H1 (cell line): ENCODE results near the gene SEMA3A. TPM values are rescaled to one million over a fixed set of nuclear protein-coding genes. Genes with fewer than 3 reads are reported as not detected.

Experiments
- EP300 ChIP-seq, 2 experiments: IDR thresholded peaks; 1 replicate in 1 of 2; 2 replicates in 1 of 2; pipeline ENCODE4 v1.6.1; 2011 to 2012; ENCODE audit warnings: low read depth in 2 of 2, low read length in 2 of 2, mild to moderate bottlenecking in 2 of 2, borderline replicate concordance in 1 of 2, inconsistent platforms in 1 of 2, moderate library complexity in 1 of 2
- KDM5A ChIP-seq: fragments of 200-600 bp; IDR thresholded peaks from 2 replicates; pipeline ENCODE4 v1.7.1; 2012; ENCODE audit warnings: mild to moderate bottlenecking, low read length, inconsistent platforms, mixed read lengths
- polyA plus RNA-seq, 7 experiments: library from polyadenylated mRNA; depleted of rRNA in 3 of 7; stranded (reverse) in 5 of 7; unstranded in 2 of 7; fragments of >200 nt in 5 of 7; fragments of 200-250 nt in 2 of 7; gene quantifications; 1 replicate in 5 of 7; 2 replicates in 1 of 7; 4 replicates in 1 of 7; pipeline versions ENCODE4 v1.2.1 to v1.2.3, GENCODE V29; 2011 to 2013; ENCODE audit warnings: missing spikeins in 2 of 7, mixed read lengths in 2 of 7
- total RNA-seq: library from RNA; stranded (reverse); fragmentation: NEBNext Ultra II Directional; extraction: Animal tissue kit (Norgen Biotek cat#: 25700); gene quantifications from 2 replicates; pipeline ENCODE4 v1.2.1, GENCODE V29; 2021

The SEMA3A gene
- total and polyA plus RNA-seq, 2 of the 8 experiments (the other 6 are each of a cell fraction or from before 2014, with no cell fraction given) = 8.1 to 45.9 TPM

DNA sequence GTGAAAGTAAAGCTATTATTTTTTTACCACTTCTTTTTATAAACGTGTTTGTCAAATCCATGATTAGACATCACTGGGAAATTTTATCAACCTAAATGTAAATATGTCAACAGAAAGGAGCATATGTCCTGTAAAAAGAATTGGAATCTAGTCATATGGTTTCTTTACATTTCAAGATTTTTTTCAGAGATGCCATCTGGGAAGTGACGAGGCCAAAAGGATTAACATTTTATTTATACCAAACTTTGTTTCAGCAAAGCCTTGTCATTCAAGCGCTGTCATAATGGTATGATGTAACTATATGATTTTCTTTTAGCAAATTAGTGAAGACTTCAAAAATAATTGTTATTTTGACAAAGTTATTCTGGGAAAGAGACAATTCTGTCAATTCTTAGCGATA is 117.3 kb downstream of the SEMA3A start (continued):
- no peak for TF ChIP-seq KDM5A
- no peak for TF ChIP-seq EP300 (IDR thresholded peaks at IDR 0.05; ENCODE audit: borderline replicate concordance in 1 of 2, low read depth in 2 of 2, low read length in 2 of 2)
